ENCODE data around the gene TMPRSS7.
"Not testable (repeated sequence)": the region's sequence is repeated elsewhere in the genome, so short reads cannot be mapped to it uniquely, and the experiment has no call there.

Gene TMPRSS7

GRCh38 chr3:112072387-112073060 is 38.0 kb downstream of the TMPRSS7 start:
- DNase-seq, result not testable (repeated sequence)

GRCh38 chr3:112074006-112074405 is 39.5 kb downstream of the TMPRSS7 start:
- DNase-seq, result no peak

GRCh38 chr3:112074616-112075497 is 40.3 kb downstream of the TMPRSS7 start:
- DNase-seq, result peak; percentile 53 to 55

DNA sequence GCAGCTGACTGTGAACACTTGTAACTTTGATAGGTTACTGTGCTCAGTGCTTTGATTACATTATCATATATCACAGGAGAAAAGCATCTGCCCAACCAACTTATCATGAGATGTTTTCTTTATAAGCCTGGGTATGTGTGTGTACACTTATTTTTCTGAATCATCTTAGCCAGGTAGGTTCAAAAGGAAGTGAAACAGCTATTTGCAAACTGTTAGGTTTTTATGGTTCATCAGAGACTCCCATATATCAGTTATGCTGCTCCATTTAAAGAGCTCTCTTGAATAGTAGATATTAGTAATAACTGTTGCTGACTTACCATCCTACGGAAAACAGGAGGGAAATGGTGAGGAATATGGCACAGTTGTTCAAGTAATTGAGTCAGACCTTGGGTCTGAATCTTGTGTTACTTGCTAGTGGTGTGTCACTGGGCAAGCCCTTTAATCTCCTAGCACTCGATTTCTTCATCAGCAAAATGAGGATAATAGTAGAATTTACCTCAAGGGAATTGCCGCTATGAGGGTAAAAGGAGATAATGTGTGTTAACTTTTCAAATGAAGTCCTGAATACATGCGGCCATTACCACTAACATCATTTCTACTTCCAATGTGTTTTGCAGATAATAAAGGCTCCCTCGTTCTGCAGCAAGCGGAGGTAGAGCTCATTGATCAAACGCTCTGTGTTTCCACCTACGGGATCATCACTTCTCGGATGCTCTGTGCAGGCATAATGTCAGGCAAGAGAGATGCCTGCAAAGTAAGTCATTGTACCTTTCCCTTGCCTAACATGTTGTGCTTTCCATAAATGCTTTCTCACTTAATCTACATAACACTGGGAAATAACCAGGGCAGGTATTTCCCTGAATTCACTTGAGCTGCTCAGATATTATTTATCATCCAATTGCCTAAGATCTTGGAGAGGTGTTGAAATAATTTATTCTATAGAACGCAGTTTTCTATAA is 43.9 kb downstream of the TMPRSS7 start:
- no peak for DNase-seq

GRCh38 chr3:112083239-112083638 is 48.7 kb downstream of the TMPRSS7 start:
- DNase-seq, result no peak

DNA sequence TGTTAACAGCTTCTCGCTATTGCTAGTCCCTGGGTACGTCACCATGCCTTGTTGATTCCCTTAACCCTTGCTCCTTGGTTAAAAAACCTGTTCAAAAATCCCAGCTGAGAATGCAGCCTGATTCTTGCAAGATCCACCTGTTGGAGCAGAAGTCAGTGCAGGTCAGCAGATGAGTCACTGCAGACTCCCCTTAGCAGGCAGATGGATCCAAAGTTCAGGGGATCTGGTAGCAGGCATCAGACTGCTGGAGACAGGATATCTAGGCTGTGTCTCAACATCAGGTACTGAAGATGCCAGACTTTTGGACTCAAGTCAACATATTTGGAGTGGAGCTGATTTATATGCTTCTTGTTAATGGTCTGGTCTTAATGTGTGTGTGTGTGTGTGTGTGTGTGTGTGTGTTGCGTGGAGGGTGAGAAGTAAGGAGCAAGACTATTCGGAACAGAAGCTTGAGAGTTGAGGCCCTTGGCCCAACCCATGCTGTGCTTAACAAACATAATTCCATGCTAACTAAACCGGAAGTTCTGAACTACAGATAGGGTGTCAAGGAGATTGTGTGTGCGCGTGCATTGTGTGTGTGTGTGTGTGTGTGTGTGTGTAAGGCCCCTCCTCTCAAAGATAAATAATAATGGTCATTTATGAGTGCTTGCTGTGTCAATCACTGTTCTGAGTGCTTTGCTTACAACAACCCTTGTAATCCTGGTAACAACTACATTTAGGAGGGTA is 50.6 kb downstream of the TMPRSS7 start:
- DNase-seq, result no peak

- no peak for DNase-seq
Measured at GRCh38 chr3:112085735-112086075, 51.2 kb downstream of the TMPRSS7 start.

- peak; percentile 43 to 82 for DNase-seq
Measured at GRCh38 chr3:112086076-112086854, 51.7 kb downstream of the TMPRSS7 start, which contains the start of gene C3orf52. Gene C3orf52, plus strand, starts transcription at chr3:112086389. Its CDS starts 19 bp downstream, at chr3:112086408.

- no peak for DNase-seq
Measured at GRCh38 chr3:112086875-112087524, 52.5 kb downstream of the TMPRSS7 start.

DNA sequence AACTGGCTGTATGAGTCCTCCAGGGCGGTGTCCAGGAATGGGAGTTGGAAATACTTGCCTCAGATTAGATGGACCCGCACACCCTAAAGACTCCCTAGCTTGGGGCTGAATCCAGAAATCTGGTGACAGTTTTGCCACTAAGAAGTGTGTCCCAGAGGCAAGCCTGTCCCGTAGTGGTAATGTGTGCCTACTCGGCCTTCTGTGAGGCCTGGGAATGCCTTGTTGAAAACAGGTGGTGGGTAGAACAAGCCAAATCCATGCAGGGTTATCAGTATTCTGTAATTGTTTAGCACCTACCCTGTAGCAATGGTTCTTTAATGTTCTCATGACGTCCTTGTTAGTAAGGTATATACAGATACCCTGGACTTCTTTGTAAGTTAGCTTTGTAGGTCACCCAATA is 53.2 kb downstream of the TMPRSS7 start:
- DNase-seq, result no peak

DNA sequence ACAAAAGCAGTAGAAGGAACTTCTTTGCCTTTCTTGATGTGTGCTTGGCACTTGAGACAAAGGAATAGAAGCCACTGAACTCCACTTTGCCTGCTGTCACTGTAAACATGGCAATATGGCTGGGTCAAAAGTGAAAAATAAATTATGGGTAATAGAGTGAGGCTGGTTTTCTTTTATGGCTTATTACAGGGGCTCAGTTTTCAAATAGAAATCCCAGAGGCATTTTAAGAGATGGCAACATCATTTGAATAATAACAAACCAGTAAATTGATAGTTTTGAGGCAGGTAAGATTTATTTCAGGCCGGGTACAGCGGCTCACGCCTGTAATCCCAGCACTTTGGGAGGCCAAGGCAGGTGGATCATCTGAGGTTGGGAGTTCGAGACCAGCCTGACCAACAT is 54.4 kb downstream of the TMPRSS7 start:
- no peak for DNase-seq

DNA sequence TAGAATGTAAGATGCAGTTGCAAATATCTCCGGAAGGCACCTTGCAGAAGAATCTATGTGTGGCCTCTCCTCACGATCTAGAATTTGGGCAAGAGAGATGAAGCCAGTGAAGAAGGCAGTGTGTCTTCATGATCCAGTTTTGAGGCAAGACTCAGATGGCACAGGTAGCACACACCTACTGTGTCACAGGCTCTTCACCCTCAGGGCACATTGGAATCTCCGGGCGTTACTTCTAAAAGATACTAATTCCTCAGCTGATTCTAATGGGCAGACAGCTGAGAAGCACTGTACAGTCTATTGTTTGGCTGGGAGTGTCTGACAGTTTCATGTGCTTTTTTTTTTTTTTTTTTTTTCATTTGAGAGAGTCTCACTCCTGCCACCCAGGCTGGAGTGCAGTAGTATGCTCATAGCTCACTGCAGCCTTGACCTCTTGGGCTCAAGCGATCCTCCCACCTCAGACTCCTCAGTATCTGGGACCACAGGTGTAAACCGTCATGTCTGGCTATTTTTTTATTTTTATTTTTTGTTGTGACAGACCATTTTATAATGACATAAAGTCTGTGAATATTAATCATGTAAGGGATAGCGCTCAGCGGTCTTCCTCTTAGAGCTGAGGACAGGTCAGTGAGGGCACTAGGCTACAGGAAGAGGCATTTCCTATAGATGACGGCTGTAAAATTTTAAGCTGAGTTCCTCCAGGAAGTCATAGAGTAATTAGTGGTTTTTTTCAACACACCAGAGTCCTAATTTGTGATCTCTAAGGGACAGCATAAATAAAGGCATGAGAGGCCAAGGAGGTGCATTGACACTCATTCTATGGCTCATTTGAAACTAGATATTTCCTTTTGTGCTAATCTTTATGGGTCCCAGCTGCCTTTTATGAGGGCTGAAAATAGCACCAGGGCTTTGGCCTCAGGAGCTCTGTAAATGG is 55.7 kb downstream of the TMPRSS7 start:
- no peak for DNase-seq

DNA sequence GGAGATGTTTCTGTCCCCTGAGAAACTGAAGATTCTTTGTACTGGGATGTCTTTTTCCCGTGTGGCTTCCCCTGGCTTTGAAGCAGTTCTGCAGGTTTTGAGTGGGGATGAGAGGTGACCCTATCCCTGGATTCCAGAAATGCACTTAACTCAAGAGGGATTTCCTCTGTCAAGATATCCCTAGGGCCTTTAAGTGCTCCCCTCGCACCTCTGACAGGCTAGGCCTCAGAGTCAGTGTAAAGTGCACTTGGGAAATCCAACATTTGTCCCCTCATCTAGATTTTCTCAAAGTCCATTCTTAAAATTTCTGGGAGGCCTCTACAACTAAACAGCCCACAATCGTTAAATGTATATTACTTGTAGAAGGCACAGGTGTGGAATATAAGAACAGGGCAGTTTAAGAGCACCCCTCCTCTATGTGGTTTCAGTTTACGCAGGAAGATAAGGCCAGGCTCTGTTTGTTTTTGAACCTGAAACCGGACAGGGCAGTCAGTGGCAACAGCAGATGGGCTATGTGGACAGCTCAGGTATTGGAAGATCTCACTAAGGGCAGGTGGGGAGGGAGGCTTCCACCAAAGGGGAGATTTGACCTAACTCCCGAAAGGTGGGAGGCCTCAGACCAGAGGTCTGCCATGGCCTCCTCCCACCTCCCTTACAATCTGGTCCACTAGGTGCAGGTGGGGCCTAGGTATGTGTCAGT is 56.5 kb downstream of the TMPRSS7 start:
- DNase-seq, result peak; percentile 7 to 17

DNA sequence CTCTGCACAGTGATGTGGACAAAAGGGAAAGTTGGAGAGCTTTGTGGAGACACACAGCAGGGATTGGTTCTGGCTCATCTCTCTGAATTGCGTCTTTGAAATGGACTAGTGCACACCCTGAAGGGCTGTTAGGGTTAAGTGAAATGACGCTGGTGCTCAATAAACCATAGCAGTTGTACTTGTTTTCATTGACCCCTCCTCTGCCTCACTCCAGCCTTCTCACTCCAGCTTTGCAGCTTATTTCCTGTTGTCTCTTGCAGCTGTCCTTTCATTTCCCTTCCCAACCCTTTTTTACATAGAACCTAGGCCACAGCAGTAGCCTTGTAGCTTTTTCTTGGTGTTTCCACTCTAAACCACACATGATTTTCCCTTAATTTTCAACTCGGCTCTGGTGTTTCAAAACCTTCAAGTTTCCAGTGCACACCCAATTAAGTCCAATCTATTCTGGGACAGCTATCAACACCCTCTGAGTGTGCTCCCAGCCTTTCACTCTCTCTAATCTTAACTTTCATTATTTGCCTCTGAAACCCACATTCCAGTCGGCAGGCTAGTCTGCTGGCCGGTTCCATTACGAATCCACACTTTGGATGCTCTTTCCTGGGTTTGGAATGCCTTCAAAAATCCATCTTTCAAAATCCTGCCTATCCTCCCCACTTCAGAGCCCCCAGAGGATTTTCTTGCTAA is 58.1 kb downstream of the TMPRSS7 start:
- no peak for DNase-seq

DNA sequence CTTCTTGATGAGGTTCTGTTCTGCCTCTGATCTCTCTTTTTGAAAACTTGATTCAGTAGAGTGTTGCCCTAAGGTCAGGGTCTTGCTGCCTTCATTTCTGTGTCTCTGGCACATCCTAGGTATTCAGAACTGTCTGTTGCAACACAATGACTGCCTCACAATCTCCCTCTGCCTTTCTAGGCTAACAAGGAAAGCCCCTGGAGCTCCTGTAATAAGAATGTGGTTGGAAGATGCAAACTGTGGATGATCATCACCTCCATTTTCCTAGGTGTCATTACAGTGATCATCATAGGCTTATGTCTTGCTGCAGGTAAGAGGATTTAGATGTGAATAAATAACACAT is 58.6 kb downstream of the TMPRSS7 start:
- no peak for DNase-seq

- no peak for DNase-seq
Measured at GRCh38 chr3:112095731-112096130, 61.2 kb downstream of the TMPRSS7 start.

- DNase-seq, result no peak
Measured at GRCh38 chr3:112096176-112096575, 61.6 kb downstream of the TMPRSS7 start.

- no peak for DNase-seq
Measured at GRCh38 chr3:112097378-112097777, 62.8 kb downstream of the TMPRSS7 start.

GRCh38 chr3:112101916-112102315 is 67.4 kb downstream of the TMPRSS7 start:
- no peak for DNase-seq
